Fibroblast of skin of scalp (primary cell): ENCODE results near the gene NGFR. TPM values are rescaled to one million over a fixed set of nuclear protein-coding genes. Genes with fewer than 3 reads are reported as not detected.

ENCODE experiments used
- DNase-seq: peaks from one replicate; pipeline ENCODE4 v3.0.0-alpha.2; 2013
- polyA plus RNA-seq, 2 experiments: library from polyadenylated mRNA; unstranded; fragments of 120-200 nt; gene quantifications; one replicate each; pipeline ENCODE4 v1.2.1, GENCODE V29; 2013; ENCODE audit not compliant: insufficient read length in 2 of 2

Gene NGFR, protein sequence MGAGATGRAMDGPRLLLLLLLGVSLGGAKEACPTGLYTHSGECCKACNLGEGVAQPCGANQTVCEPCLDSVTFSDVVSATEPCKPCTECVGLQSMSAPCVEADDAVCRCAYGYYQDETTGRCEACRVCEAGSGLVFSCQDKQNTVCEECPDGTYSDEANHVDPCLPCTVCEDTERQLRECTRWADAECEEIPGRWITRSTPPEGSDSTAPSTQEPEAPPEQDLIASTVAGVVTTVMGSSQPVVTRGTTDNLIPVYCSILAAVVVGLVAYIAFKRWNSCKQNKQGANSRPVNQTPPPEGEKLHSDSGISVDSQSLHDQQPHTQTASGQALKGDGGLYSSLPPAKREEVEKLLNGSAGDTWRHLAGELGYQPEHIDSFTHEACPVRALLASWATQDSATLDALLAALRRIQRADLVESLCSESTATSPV
- polyA plus RNA-seq (2013, experiment 1 of 2; ENCODE audit: insufficient read length), result 0.36 TPM
- polyA plus RNA-seq (2013, experiment 2 of 2; ENCODE audit: insufficient read length), result 1.3 TPM

DNA sequence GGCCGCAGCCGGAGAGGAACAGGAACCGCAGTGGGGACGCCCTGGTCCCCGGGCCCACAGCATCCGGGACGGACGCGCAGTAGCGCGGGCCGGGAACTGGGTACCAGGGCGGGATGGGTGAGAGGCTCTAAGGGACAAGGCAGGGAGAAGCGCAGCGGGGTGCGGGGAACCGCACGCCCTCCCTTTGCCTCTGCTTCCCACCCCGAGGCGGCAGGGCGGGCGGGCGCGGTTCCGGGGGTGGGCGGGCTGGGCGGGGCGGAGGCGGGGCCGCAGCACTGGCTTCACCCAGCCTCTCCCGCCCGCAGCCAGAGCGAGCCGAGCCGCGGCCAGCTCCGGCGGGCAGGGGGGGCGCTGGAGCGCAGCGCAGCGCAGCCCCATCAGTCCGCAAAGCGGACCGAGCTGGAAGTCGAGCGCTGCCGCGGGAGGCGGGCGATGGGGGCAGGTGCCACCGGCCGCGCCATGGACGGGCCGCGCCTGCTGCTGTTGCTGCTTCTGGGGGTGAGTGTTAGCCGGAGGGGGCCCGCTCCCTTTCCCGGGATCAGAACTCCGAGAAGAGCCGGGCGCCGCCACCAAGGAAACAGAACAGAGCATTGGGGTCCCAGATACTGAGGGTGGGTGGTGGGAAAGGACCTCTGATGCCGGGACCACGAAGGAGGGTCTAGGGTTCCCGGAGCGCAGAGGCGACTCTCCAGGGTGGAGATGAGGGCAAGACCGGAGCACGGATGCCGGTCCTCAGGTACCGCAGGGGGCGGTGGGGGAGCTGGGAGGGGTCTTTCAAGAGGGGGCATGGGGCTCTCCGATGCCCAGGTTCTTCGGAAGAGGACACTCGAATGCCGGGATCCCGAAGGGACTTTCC, at the start of gene NGFR:
Gene NGFR (plus strand): TSS at position 308 of the 856 bp plus-strand sequence. CDS start 125 bp downstream, at position 433.
- DNase-seq, result peak; percentile 40

DNA sequence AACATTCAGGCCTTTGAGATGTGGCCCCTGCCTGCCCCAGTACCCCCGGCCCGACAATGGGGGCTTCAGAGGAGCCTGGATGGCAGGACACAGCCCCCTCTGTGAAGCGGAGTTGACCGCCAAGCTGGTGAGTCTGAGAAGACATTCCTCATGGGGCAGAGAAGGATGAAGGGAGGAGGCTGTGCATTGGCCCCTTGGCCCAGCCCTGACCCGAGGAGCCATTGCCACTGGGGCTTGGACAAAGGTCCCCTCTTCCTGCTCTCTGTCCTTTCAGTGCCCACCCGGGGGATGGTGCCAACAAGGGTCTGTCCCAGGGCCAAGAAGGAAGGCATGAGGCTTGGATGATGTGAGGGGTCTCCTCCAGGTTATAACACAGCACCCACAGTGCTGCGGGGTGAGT, 49.5 kb upstream of the NGFR start:
- DNase-seq, result no peak

DNA sequence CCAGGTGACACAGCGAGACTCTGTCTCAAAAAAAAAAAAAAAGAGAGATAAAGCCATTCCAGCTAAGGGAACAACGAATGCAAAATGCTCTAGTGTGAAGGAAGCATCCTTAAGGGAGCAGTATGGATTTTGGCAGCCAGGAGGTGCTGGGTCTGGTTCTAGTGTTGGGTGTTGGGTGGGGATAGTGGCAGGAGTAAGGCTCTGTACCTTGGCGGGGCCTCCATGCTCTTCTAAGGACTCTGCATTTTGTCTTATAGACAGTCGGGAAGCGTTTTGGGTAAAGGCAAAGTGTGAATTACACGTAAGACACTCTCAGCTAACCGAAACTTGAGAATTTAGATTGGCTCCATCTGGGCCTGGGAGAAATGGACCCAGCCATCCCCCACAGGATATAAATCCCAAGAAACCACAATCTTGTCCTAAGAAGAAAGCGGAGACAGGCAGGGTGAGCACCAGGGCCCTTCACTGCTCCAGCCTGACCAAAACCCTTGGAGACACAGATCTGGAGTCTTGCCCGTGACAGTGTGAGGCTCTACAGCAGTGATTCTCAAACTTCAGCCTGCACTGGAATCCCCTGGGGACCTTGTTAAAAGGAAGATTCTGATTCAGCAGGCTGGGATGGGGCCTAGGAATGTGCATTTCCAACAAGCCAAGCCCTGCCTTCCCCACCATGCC, 47.3 kb upstream of the NGFR start:
- peak; percentile 92 for DNase-seq

DNA sequence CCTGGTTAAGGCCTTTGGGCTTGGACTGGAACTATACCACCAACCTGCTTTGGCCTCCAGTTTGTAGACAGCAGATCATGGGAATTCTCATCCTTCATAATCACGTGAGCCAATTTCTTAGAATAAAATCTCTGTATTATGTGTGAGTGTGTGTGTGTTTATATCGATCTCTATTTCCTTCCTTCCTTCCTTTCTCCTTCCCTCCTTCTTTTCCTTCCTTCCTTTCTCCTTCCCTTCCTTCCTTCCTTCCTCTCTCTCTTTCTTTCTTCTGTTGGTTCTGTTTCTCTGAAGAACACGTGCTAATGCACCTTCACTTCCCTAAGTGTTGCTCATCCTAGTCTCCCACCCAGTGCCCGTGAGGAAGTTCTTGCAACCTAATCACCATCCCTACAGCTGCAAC, 44.9 kb upstream of the NGFR start:
- DNase-seq, result no peak

DNA sequence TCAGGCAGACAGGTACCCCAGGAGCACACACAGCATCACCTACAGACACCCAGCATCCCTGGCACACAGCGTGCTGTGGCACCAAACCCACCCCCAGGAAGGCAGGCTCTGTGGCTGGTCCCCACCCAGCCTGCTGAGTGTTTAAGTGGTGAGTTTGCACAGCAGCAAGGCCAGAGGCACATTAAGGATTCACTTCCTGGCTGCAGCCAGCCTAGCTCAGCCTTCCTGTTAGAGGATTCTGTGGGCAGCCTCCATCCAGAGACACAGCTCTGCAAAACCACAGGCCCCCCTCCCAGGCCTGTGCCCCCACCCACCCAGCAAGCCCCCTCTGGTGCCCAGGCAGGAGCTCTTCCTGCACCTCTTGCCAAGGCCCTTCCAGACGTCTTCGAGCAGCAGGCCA, 44.4 kb upstream of the NGFR start:
- DNase-seq, result peak; percentile 56

DNA sequence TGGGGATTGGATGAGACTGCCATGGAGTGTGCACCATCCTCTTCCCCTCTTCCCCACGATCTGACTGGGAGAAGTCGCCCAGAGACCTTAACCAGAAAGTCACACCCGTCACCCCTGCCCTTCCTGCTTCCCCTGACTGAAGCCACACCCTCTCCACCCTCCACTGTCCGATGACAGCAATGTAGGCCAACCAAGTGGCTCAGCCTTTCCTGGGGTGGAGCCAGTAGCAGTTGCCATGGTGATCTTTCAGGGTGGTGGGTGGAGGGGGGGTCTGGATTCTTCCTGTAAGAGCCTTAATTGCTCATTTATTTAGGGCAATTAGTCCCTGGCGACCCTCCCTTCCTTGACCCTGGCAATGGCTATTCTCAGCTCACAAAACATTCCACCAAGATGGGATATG, 42.9 kb upstream of the NGFR start:
- no peak for DNase-seq

DNA sequence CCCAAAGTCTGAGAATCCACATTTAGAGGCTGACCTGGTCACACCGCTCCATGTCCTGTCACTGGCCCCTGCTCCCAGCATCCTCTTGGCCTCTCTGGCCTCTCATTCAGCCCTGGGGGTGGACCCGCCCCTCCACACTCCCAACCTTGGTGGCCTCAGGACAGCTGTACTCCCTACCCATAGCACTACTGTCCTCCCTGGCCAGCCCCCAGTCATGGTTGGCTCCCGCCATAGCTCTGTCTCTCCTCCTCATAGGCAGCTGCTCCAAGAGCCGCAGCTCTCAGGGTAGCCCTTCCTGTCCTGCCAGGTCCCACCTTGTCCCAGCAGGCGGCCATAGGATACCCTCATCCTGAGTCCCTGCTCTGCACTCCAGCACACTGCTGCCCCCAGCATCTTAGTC, 42.4 kb upstream of the NGFR start:
- no peak for DNase-seq

DNA sequence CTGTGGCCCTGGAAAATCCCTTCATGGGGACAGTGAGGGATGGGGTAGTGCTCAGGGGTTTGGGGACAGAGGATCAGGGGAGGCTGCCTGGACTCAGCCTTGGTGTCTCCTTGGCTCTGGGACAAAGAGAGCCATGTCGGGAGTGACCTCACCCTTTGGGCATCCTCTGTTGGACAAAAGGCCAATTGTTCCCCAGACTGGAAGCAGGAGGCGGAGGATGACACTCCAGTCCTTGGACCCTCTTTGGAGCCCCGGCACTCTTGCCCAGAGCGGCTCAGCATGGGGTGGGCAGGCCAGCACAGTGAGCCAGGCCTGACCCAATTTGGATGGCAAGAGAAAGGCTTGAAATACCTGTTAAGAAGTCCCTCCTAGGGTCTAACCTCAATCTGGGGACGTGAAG, 41.0 kb upstream of the NGFR start:
- DNase-seq, result no peak

DNA sequence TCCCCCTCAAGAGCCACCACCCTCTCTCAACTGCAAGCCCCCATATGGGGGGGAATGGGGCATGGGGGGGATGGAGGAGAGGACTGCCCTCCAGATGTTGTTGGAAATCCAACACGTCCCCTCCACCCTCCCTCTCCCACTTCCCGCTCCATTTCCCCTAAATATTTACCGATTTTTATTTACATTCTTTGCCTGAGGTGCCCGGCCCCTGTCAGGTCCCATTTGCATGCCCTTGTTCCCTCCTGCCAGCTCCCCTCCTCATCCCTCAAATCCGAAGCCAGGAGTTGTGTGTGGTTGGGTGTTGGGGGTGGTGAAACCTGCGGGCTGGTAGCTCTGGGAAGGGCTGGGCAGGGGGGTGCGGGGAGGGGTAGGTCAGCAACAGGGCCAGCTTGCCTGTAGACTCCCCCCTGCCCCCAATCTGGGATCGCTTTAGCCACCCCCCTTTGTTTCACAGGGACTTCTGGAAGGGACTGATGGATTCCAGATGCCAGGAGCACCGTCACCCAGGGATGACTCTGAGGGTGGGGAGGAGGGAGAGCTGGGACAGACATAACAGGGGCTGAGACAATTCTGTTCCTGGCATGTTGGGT, 39.7 kb upstream of the NGFR start:
- peak; percentile 67 for DNase-seq

DNA sequence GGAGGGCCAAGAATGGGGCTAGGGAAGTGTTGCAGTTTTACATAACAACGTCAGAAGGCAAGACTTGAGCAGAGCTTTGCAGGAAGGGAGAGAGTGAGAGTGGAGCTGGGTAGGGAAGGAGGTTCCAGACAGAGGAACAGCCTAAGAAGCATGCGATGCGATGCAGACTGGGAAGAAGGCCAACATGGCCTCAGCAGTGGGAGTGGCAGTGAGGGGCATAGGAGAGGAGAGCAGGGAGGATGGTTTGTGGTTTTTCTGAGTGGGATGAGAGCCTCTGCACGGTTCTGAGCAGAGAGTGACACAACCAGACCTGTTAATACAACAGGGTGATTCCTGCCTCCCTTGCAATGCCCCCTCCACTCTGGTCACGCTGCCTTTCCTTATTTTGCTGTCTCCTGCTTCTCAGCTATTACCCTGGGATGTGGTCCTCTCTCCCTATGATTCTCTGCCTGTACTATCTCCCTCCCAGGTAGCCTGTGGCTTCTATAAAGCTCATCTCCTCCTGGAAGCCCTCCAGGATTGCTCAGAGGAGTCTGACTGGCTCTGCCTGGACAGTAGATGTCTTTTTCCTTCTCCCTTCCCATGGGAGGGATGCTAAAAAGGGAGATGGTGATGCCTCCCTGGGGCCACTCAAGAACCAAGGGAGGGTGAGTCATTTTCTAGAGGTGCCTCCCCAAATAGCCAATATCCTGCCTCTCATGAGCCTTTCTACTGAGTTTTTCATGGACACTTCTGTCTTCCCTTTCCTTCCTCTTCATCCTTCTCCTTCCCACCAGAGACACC, 38.7 kb upstream of the NGFR start:
- DNase-seq, result peak; percentile 93

DNA sequence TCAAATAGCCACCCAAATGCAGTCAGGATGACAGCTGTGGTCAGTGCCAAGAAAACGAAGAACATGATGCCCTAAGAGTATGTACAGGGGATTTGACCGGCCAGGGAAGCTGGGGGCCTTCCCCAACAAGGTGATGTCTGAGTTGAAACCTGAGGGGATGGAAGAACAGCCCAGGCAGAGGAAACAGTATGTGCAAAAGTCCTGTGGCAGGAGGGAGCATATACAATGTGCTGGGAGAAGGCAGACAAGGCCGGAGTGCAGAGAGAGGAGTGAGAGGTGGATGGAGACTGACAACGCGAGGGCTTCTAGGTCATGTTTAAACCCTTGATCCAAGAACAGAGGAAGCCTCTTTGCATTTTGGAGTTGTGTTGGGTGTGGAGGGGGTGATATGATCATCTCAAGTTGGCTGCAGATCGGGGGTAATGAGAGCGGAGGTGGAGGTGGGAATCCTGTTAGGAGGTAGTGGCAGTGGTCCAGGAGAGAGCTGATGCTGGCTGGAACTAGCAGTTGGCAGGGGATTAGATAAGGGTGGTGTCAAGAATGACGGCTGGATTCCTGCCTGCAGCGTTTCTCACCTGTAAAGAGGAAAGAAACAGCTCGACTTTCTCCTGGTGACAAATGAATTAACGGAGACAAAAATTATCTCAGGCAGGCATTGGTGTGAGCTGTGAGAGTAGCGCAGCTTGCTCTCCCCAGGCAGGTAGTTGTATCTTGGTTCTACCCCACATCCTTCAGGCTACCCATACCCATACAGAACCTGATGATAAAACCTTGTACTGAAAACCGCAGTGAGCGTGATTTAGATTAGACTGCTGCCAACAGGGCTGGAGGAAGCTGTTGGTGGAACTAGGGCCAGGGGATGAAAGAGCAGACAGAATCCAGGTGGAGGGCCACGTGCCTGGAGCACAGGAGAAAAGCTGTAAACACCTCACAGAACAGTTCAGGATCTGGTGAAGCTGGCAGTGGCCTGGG, 37.2 kb upstream of the NGFR start:
- DNase-seq, result no peak

DNA sequence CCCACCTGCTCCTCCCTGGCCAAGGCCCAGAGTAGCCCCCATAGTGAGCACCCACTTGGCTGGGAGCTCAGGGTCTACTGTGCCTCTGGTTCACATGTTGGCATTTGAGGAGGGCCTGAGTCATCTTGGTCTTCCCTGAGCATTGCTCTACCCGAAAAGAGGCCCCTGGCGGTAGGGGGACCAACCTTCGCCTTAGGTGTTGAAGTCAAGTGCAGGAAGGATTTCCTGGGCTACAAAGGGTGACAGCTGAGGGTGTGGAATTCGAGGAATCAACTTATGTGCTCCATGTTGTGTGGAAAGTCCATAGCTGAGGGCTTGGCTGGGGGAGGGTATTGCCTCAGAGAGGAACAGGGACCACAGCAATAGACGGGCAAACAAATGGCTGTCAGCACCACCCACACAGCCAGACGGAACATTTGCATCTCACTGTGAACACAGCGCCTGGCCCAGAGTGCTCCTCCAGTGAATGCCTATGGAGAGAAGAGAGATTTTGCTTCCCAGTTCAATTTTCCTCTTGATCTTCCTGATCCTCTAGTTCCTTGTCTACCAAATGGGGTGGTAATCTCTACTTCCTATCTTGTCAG, 35.6 kb upstream of the NGFR start:
- no peak for DNase-seq

DNA sequence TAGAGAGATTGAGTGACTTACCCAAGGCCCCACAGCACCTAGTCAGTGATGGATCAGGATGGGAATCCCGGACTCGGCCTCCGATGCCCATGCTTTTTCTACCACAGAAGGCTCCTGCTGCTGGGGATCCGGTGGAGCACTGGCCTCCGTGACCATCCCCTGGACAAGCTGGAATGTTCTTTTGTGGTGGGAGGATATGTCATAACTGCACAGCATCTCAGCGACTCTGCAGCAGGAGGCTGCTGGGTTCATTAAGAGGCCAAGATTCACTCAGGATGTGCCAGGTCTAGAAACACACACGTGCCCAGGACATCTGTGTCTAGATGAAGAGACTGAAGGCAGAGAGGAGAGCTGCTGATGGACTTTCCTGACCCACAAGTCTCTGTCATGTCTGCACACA, 34.7 kb upstream of the NGFR start:
- DNase-seq, result no peak

DNA sequence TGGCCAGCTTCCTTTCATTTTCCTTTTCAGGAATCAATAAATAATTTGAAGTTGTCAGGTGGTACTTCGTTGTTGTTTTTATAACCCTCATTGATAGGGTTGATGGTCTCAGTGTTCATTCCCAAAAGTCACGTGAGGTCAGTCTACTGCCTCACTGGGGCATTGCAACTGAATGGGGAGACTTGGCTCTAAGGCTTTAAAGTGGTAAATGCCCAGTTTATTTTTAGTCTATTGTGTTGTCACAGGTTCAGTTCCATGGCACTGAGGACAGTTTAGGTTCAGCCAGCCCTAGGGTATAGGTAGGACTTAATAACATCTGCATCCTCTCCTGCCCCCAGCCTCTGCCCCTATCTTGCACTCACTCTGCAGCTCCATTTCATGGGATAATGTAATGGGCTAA, 33.5 kb upstream of the NGFR start:
- DNase-seq, result no peak

DNA sequence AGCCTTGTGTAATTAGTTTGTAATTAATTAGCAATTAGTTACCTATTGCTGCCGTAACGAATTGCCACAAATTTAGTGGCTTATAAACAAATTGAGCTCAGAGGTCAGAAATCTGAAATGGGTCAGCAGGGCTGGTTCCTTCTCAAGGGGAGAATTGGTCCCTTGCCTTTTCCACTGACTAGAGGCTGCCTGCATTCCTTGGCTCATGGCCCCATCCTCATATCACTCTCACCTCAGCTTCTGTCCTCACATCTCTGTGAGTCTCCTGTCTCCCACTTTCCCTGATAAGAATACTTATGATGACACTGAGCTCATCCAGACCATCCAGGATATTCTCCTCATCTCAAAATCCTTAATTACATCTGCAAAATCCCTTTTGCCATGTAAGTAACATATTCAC, 31.0 kb upstream of the NGFR start:
- no peak for DNase-seq

DNA sequence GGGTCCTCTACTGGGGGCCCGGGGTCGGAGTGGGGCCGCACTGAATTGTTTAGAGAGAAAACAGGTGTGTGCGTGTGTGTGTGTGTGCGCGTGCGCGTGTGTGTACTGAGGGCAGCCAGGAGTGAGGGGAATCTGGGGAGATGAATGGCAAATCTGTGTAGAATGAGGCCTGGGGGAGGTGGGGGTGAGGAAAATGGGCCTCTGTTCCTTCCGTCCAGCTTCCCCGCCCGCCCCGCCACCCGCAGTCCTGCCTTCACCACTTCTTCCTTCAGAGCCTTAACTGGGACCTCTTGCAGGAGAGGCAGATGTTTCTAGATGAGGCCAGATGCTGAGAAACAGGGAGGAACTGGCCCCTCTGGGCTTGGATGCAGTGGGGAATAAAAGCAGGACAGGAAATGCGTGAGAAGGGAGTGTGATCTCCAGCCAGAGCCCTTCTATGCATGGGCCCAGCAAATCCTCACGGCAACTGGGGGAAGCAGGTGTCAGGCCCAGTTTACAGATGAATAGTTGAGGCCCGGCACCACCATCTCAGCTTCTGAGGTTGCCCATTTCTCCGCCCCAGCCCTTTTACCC, 29.7 kb upstream of the NGFR start:
- no peak for DNase-seq

DNA sequence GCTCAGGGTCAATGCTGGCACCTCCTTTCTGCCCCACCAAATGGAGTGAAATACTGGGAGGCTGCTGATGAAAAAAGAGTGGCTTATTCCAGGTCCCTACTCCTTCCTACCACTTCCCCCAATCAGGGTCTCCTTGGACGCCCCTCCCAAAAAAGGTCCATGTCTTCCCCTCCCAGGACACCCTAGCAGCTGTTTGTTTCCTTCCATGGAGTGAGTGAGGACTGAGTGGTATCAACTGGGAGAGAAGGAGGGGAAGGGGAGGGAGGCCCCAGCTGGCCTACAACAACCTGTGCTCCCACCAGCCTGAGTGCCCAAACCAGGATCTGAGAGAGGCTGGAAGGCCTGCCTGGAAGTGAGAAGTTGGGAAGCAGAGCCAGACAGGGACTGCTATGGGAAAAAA, 28.7 kb upstream of the NGFR start:
- no peak for DNase-seq

DNA sequence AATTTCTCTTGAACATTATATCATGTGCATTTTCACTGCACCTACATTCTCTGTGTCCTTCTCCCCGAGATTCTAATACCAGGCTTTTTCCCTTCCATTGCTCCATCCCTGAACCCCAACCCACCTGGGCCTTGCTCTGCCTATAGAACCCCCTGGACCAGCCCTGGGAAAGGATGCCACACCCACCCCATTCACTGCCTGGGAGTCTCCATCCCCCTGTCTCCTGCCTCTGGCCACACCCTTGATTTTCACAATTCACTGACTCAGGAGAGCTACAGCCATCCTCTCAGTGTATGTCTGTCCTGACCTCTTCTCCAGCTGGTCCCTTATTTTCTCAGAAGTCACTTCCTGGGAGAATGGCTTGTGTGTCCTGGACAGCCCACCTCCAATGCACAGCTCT, 27.9 kb upstream of the NGFR start:
- no peak for DNase-seq

DNA sequence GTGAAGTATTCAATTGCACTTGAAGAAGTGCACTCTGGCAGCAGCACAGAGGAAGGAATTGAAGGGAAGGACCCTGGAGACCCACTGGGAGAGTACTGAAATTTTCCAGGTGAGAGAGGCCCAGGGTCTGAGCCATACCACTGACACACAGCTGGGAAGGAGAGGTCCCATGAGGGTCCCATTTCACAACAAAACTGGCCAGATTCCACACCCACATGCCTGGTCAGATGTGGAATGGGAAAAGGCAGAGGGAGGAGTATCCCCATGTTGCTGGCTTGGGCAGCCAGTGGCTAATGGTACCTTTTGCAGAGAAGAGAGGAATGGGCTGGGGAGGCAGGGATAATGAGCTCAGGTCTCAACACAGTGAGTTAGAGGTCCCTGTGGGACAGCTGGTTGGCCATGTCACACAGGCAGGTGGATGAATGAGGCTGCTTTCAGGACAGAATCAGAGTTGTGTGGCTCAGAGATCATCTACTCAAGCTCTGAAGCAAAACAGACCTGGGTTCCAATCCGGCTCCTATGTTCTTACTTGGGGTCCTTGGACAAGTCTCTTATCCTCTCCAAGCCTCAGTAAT, 26.2 kb upstream of the NGFR start:
- no peak for DNase-seq
